GM10266 (cell line): ENCODE data around the gene DIS3.
"Not testable (repeated sequence)": the region's sequence is repeated elsewhere in the genome, so short reads cannot be mapped to it uniquely, and the experiment has no call there.

Source experiments
- DNase-seq: peaks from one replicate; pipeline ENCODE4 v3.0.0; 2012; ENCODE audit errors: extremely low spot score
- CTCF ChIP-seq: IDR thresholded peaks from 2 replicates; pipeline ENCODE4 v1.5.1; 2012; ENCODE audit warnings: mild to moderate bottlenecking, low read depth; ENCODE audit not compliant: control insufficient read depth, insufficient read depth; ENCODE audit errors: missing control alignments

Gene DIS3

GRCh38 chr13:72781451-72782439, at the start of gene DIS3, which contains the start of gene PIBF1:
TSS of gene DIS3 (minus strand) at chr13:72781900. CDS start at chr13:72781832, 68 bp downstream.
TSS of gene PIBF1 (plus strand) at chr13:72782133. CDS start at chr13:72783470, 1,337 bp downstream.
- TF ChIP-seq CTCF, result peak; percentile 27
- peak; percentile 92 for DNase-seq

- TF ChIP-seq CTCF, result no peak
- DNase-seq, result no peak
Observed at GRCh38 chr13:72823724-72824123, 42.0 kb upstream of the DIS3 start.

GRCh38 chr13:72823081-72823480, 41.4 kb upstream of the DIS3 start:
- TF ChIP-seq CTCF, result no peak
- no peak for DNase-seq

GRCh38 chr13:72820898-72821279, 39.2 kb upstream of the DIS3 start:
- no peak for DNase-seq
- no peak for TF ChIP-seq CTCF

- TF ChIP-seq CTCF, result no peak
- DNase-seq, result no peak
Observed at GRCh38 chr13:72820156-72820897, 38.6 kb upstream of the DIS3 start.

- no peak for DNase-seq
Observed at GRCh38 chr13:72808917-72809500, 27.3 kb upstream of the DIS3 start.

GRCh38 chr13:72806514-72806913, 24.8 kb upstream of the DIS3 start:
- DNase-seq, result not testable (repeated sequence)

More at GRCh38 chr13:72808917-72809500, 27.3 kb upstream of the DIS3 start:
- peak; percentile 35 for TF ChIP-seq CTCF
